PC-3 (cell line): ENCODE data around the gene ARID5A. TPM values are rescaled to one million over a fixed set of nuclear protein-coding genes. Genes with fewer than 3 reads are reported as not detected.
A peak's percentile ranks its signal among the peaks of the same experiment; 100 is the strongest.

ENCODE experiments used
- ATAC-seq: fragments of 200-7000 bp; cut with Tn5 transposase; 2 replicates; pipeline ENCODE4 v1.9.1; 2020; ENCODE audit warnings: mild to moderate bottlenecking, moderate library complexity
- BruUV-seq: library from RNA; stranded (reverse); fragments of 400-500 nt; replicated peaks from 2 replicates; lab custom pipeline; 2021; lab: Mats Ljungman, UMichigan
- CTCF ChIA-PET: fragments of 300-600 bp; sonication (Branson Sonifier 250); formaldehyde crosslinking; loops from one replicate; lab custom pipeline; 2022; ENCODE audit warnings: antibody characterized with exemption; lab: Charles Lee
- POLR2A ChIA-PET: fragments of 300-600 bp; sonication (Branson Sonifier 250); formaldehyde crosslinking; loops from one replicate; lab custom pipeline; 2022; ENCODE audit warnings: antibody characterized with exemption; ENCODE audit not compliant: unreplicated experiment; lab: Charles Lee
- DNase-seq: peaks from one replicate; pipeline ENCODE4 v3.0.0-alpha.2; 2015
- H2AFZ ChIP-seq: fragments of 300-600 bp; sonication (generic); 2 replicates; pipeline ENCODE4 v1.6.0; 2016; ENCODE audit warnings: antibody characterized with exemption, low read length
- H3F3A ChIP-seq: fragments of 300-600 bp; sonication (generic); one replicate; pipeline ENCODE4 v1.6.0; 2017; ENCODE audit warnings: antibody characterized with exemption, low read length, control low read depth, mild to moderate bottlenecking; ENCODE audit not compliant: unreplicated experiment
- H3K27ac ChIP-seq: fragments of 300-600 bp; sonication (generic); 2 replicates; pipeline ENCODE4 v1.5.1; 2016; ENCODE audit warnings: mild to moderate bottlenecking, low read length
- H3K27me3 ChIP-seq: fragments of 300-600 bp; sonication (generic); 2 replicates; pipeline ENCODE4 v1.6.1; 2016; ENCODE audit warnings: low read length, mixed read lengths
- H3K36me3 ChIP-seq: fragments of 300-600 bp; sonication (generic); 2 replicates; pipeline ENCODE4 v1.6.1; 2016; ENCODE audit warnings: low read depth, mixed run types, low read length, mixed read lengths
- H3K4me1 ChIP-seq: fragments of 300-600 bp; sonication (generic); 2 replicates; pipeline ENCODE4 v1.5.1; 2016; ENCODE audit warnings: low read length; ENCODE audit not compliant: insufficient read depth
- H3K4me2 ChIP-seq: fragments of 300-600 bp; sonication (generic); 2 replicates; pipeline ENCODE4 v1.6.0; 2016; ENCODE audit warnings: low read length
- H3K4me3 ChIP-seq: fragments of 300-600 bp; sonication (generic); 2 replicates; pipeline ENCODE4 v1.5.1; 2016; ENCODE audit warnings: mild to moderate bottlenecking, low read length, mixed read lengths
- H3K79me2 ChIP-seq: fragments of 300-600 bp; sonication (generic); 2 replicates; pipeline ENCODE4 v1.6.1; 2017; ENCODE audit warnings: low read length, mixed read lengths
- H3K9ac ChIP-seq: fragments of 300-600 bp; sonication (generic); 2 replicates; pipeline ENCODE4 v1.6.0; 2016; ENCODE audit warnings: mild to moderate bottlenecking, low read length
- H3K9me2 ChIP-seq: fragments of 300-600 bp; sonication (generic); replicated peaks from 2 replicates; pipeline ENCODE4 v1.6.1; 2016; ENCODE audit warnings: mixed run types, low read length, mixed read lengths
- H3K9me3 ChIP-seq: fragments of 300-600 bp; sonication (generic); 2 replicates; pipeline ENCODE4 v1.6.1; 2016; ENCODE audit warnings: low read length, mixed read lengths
- H4K20me1 ChIP-seq: fragments of 300-600 bp; sonication (generic); 2 replicates; pipeline ENCODE4 v1.6.1; 2016; ENCODE audit warnings: low read length, mixed read lengths
- CTCF ChIP-seq: fragments of 300-600 bp; sonication (generic); conservative IDR thresholded peaks from 2 replicates; pipeline ENCODE4 v1.5.1; 2017; ENCODE audit warnings: antibody characterized with exemption, low read depth, mild to moderate bottlenecking, low read length
- EZH2 ChIP-seq: fragments of 300-600 bp; sonication (generic); IDR thresholded peaks from one replicate; pipeline ENCODE4 v1.6.1; 2017; ENCODE audit warnings: antibody characterized with exemption, mild to moderate bottlenecking, low read length; ENCODE audit not compliant: unreplicated experiment
- EZH2phosphoT487 ChIP-seq: fragments of 300-600 bp; sonication (generic); IDR thresholded peaks from 2 replicates; pipeline ENCODE4 v1.6.1; 2018; ENCODE audit warnings: mild to moderate bottlenecking, antibody characterized with exemption, low read length, borderline replicate concordance
- intact Hi-C: fragments of 100-400 bp; cut with micrococcal nuclease; formaldehyde crosslinking; loops from 2 replicates; pipeline ENCODE4 v1.9.0; 2023
- total RNA-seq: library from RNA; depleted of rRNA; stranded (reverse); fragments of >200 nt; gene quantifications from 2 replicates; pipeline ENCODE4 v1.2.3, GENCODE V29; 2014

Gene ARID5A
- total RNA-seq, 1 experiment from 2014 or later = 8.2 TPM

- Histone ChIP-seq H3K27ac (no peak overlapping the region), H3K9me3 (no peaks in the 10 kb centered on the region), H2AFZ (peak overlapping the region; percentile 72), H3K27me3 (no peaks in the 10 kb centered on the region), H3K9ac (no peak overlapping the region), H3K36me3 (no peaks in the 10 kb centered on the region), H3K9me2 (no peaks in the 10 kb centered on the region), H3K4me1 (peaks cover 27% of the 10 kb centered on the region), H3K79me2 (no peaks in the 10 kb centered on the region), H4K20me1 (no peaks in the 10 kb centered on the region), H3F3A (peaks cover 6% of the 10 kb centered on the region), H3K4me2 (peak overlapping the region; percentile 88), H3K4me3 (peak overlapping the region; percentile 63)
- no TSS peak for BruUV-seq
- DNase-seq (peak; percentile 64), ATAC-seq (peak; percentile 39)
- CTCF ChIA-PET = interaction anchor here (2.5 kb wide), 1 partner anchor 100 kb away, joined by 38 read pairs; no protein-coding TSS in a partner anchor
- intact Hi-C loops = loop anchor here (5.0 kb wide), 2 partner anchors 41 to 166 kb away; no protein-coding TSS in a partner anchor
- POLR2A ChIA-PET = no interaction called here
- TF ChIP-seq EZH2phosphoT487 (no peak), CTCF (peak; percentile 93), EZH2 (no peak)
These were observed 28.5 kb upstream of the ARID5A start for GRCh38 chr2:96507957-96508520.

- H3K4me1 ChIP-seq = peaks cover 27% of the 10 kb centered on the region
- no peak for ATAC-seq
- no peak overlapping the region for H3K4me3 ChIP-seq
- H3K9me2 ChIP-seq = no peaks in the 10 kb centered on the region
- H3K27ac ChIP-seq = no peak overlapping the region
- no peaks in the 10 kb centered on the region for H3K27me3 ChIP-seq
- H3K9ac ChIP-seq = no peak overlapping the region
- no peak for DNase-seq
- H3K79me2 ChIP-seq = no peaks in the 10 kb centered on the region
- peak overlapping the region; percentile 88 for H3K4me2 ChIP-seq
- TF ChIP-seq EZH2 (no peak), EZH2phosphoT487 (no peak), CTCF (no peak)
- intact Hi-C loops = loop anchor here (1.0 to 5.0 kb wide), 6 partner anchors 41 to 370 kb away; partner anchors contain the start of gene ASTL
- no peaks in the 10 kb centered on the region for H3K9me3 ChIP-seq
- POLR2A ChIA-PET = interaction anchor here (0.6 kb wide), 1 partner anchor 1230 kb away, joined by 3 read pairs; no protein-coding TSS in a partner anchor
- CTCF ChIA-PET = interaction anchor here (1.0 to 2.5 kb wide), 2 partner anchors 95 to 101 kb away, joined by 3 to 38 read pairs; no protein-coding TSS in a partner anchor
- no TSS peak for BruUV-seq
- H4K20me1 ChIP-seq = no peaks in the 10 kb centered on the region
- H3F3A ChIP-seq = peaks cover 6% of the 10 kb centered on the region
- peak overlapping the region; percentile 72; the same call in 1 of the 2 replicates for H2AFZ ChIP-seq
- no peaks in the 10 kb centered on the region for H3K36me3 ChIP-seq
These were observed 27.9 kb upstream of the ARID5A start for GRCh38 chr2:96508521-96509113.
